Right atrium auricular region (tissue), 2 donors: ENCODE data around the gene MPP3. TPM values are rescaled to one million over a fixed set of nuclear protein-coding genes. Genes with fewer than 3 reads are reported as not detected.
"Not testable (repeated sequence)": the region's sequence is repeated elsewhere in the genome, so short reads cannot be mapped to it uniquely, and the experiment has no call there.

ENCODE experiments used
- DNase-seq: peaks from one replicate; pipeline ENCODE4 v3.0.0-alpha.2; 2019; ENCODE audit warnings: low spot score
- H3K27ac ChIP-seq, 2 donors: fragments of 200-600 bp; sonication (generic); 1 replicate in 1 of 2; 2 replicates in 1 of 2; pipeline ENCODE4 v1.5.1; 2016 to 2019
- H3K27me3 ChIP-seq, 2 donors: fragments of 200-600 bp; sonication (generic); one replicate each; pipeline versions ENCODE4 v1.5.1 to v1.6.0; 2017 to 2019
- H3K36me3 ChIP-seq: fragments of 200-600 bp; sonication (generic); one replicate; pipeline ENCODE4 v1.5.1; 2016
- H3K4me1 ChIP-seq, 2 donors: fragments of 200-600 bp; sonication (generic); one replicate each; pipeline versions ENCODE4 v1.5.1 to v1.6.0; 2017 to 2019
- H3K4me3 ChIP-seq, 2 donors: fragments of 200-600 bp; sonication (generic); 1 replicate in 1 of 2; 2 replicates in 1 of 2; pipeline ENCODE4 v1.5.1; 2017 to 2019; ENCODE audit warnings: mild to moderate bottlenecking in 1 of 2, moderate library complexity in 1 of 2
- H3K9me3 ChIP-seq, 2 donors: fragments of 200-600 bp; sonication (generic); one replicate each; pipeline ENCODE4 v1.5.1; 2019
- total RNA-seq, 2 donors: library from RNA; depleted of rRNA; stranded (reverse); fragments of >200 nt; gene quantifications; one replicate each; pipeline ENCODE4 v1.1.0, GENCODE V29; 2016
- TF ChIP-seq, protein P1 (sequence below), 2 donors: fragments of 200-600 bp; sonication (generic); IDR thresholded peaks; one replicate each; pipeline ENCODE4 v1.5.1; 2019; ENCODE audit warnings: antibody characterized with exemption in 2 of 2

Gene MPP3
- total RNA-seq, 2 donors from 2014 or later = 35.0 to 36.2 TPM

- peaks cover 95% of the 10 kb centered on the region for H3K36me3 ChIP-seq
- no peak overlapping the region for H3K4me3 ChIP-seq
- TF ChIP-seq, protein P1, sequence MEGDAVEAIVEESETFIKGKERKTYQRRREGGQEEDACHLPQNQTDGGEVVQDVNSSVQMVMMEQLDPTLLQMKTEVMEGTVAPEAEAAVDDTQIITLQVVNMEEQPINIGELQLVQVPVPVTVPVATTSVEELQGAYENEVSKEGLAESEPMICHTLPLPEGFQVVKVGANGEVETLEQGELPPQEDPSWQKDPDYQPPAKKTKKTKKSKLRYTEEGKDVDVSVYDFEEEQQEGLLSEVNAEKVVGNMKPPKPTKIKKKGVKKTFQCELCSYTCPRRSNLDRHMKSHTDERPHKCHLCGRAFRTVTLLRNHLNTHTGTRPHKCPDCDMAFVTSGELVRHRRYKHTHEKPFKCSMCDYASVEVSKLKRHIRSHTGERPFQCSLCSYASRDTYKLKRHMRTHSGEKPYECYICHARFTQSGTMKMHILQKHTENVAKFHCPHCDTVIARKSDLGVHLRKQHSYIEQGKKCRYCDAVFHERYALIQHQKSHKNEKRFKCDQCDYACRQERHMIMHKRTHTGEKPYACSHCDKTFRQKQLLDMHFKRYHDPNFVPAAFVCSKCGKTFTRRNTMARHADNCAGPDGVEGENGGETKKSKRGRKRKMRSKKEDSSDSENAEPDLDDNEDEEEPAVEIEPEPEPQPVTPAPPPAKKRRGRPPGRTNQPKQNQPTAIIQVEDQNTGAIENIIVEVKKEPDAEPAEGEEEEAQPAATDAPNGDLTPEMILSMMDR (IDR thresholded peaks at IDR 0.05) = no peak
Measured at GRCh38 chr17:43808076-43808475, 24.9 kb downstream of the MPP3 start.

DNA sequence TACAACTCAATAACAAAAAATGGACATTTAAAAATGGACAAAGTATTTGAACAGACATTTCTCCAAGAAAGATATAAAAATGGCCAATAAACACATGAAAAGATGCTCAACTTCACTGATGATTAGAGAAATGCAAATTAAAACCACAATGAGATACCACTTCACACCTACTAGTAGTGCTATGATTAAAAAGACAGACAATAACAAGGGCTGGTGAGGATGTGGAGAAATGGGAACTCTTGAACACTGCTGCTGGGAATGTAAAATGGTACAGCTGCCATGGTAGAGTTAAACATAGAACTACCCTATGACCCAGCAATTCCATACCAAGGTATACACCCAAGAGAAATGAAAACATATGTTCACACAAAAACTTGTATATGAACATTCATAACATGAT is 27.8 kb downstream of the MPP3 start:
- Histone ChIP-seq H3K36me3 (peaks cover 94% of the 10 kb centered on the region), H3K4me1 (no peaks in the 10 kb centered on the region), H3K4me3 (no peak overlapping the region), H3K27ac (no peak overlapping the region), H3K9me3 (no peaks in the 10 kb centered on the region), H3K27me3 (no peaks in the 10 kb centered on the region)
- TF ChIP-seq, protein P1 (IDR thresholded peaks at IDR 0.05) = no peak
- DNase-seq = no peak

More at GRCh38 chr17:43808076-43808475, 24.9 kb downstream of the MPP3 start:
- DNase-seq = no peak
- Histone ChIP-seq H3K9me3 (no peaks in the 10 kb centered on the region), H3K27me3 (no peaks in the 10 kb centered on the region), H3K27ac (no peak overlapping the region), H3K4me1 (no peaks in the 10 kb centered on the region)

GRCh38 chr17:43803758-43804157 is 29.2 kb downstream of the MPP3 start:
- Histone ChIP-seq H3K36me3 (peaks cover 83% of the 10 kb centered on the region), H3K27ac (no peak overlapping the region)

GRCh38 chr17:43801844-43802243 is 31.1 kb downstream of the MPP3 start:
- no peaks in the 10 kb centered on the region for H3K27me3 ChIP-seq
- TF ChIP-seq, protein P1 (IDR thresholded peaks at IDR 0.05) = no peak
- H3K4me3 ChIP-seq = no peak overlapping the region
- H3K36me3 ChIP-seq = peaks cover 64% of the 10 kb centered on the region
- no peaks in the 10 kb centered on the region for H3K4me1 ChIP-seq
- no peak overlapping the region for H3K27ac ChIP-seq
- H3K9me3 ChIP-seq = no peaks in the 10 kb centered on the region
- no peak for DNase-seq

More at GRCh38 chr17:43803758-43804157, 29.2 kb downstream of the MPP3 start:
- DNase-seq = no peak
- TF ChIP-seq, protein P1 (IDR thresholded peaks at IDR 0.05) = no peak
- H3K4me1 ChIP-seq = no peaks in the 10 kb centered on the region
- H3K27me3 ChIP-seq = no peaks in the 10 kb centered on the region
- H3K9me3 ChIP-seq = no peaks in the 10 kb centered on the region
- H3K4me3 ChIP-seq = no peak overlapping the region

GRCh38 chr17:43800736-43801135 is 32.2 kb downstream of the MPP3 start:
- DNase-seq = no peak
- H3K27ac ChIP-seq = no peak overlapping the region
- H3K9me3 ChIP-seq = no peaks in the 10 kb centered on the region
- TF ChIP-seq, protein P1 (IDR thresholded peaks at IDR 0.05) = no peak
- H3K4me3 ChIP-seq = no peak overlapping the region
- no peaks in the 10 kb centered on the region for H3K27me3 ChIP-seq
- no peaks in the 10 kb centered on the region for H3K4me1 ChIP-seq
- H3K36me3 ChIP-seq = peaks cover 53% of the 10 kb centered on the region

DNA sequence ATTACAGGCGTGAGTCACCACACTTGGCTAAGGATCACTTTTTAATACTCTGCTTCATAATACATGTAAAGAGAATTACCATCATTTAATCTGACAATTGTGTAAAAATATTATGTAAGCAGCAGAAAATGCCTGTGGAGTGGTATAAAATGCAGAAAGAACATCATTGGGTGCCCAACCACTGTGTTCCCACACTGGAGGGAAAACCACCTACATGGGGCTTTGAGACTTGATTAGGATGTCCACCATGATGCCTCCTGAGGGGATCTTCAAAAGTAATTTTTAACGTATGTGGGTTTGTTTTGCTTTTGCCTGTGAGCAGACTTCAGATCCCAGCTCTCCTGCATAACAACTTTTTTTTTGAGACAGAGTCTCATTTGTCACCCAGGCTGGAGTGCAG is 33.9 kb downstream of the MPP3 start:
- Histone ChIP-seq H3K4me3 (no peak overlapping the region), H3K27me3 (no peaks in the 10 kb centered on the region), H3K4me1 (no peaks in the 10 kb centered on the region), H3K36me3 (peaks cover 39% of the 10 kb centered on the region), H3K9me3 (no peaks in the 10 kb centered on the region), H3K27ac (no peak overlapping the region)
- DNase-seq = no peak
- TF ChIP-seq, protein P1 (IDR thresholded peaks at IDR 0.05) = no peak

- H3K27ac ChIP-seq, H3K27me3 ChIP-seq, H3K4me1 ChIP-seq, H3K4me3 ChIP-seq, H3K9me3 ChIP-seq, DNase-seq: not testable (repeated sequence)
- H3K36me3 ChIP-seq = peaks cover 29% of the 10 kb centered on the region
Measured at GRCh38 chr17:43798024-43798423, 34.9 kb downstream of the MPP3 start.

DNA sequence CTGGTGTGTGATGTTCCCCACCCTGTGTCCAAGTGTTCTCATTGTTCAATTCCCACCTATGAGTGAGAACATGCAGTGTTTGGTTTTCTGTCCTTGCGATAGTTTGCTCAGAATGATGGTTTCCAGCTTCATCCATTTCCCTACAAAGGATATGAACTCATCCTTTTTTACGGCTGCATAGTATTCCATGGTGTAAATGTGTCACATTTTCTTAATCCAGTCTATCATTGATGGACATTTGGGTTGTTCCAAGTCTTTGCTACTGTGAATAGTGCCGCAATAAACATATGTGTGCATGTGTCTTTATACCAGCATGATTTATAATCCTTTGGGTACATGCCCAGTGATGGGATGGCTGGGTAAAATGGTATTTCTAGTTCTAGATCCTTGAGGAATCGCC is 40.3 kb downstream of the MPP3 start:
- H3K4me1 ChIP-seq, H3K27ac ChIP-seq, H3K9me3 ChIP-seq, DNase-seq, H3K27me3 ChIP-seq, H3K36me3 ChIP-seq, H3K4me3 ChIP-seq: not testable (repeated sequence)
